C4-2B (cell line): ENCODE data around the gene PLBD2.

Experiments used
- H3K27ac ChIP-seq: fragments of 450-650 bp; 2 replicates; pipeline ENCODE4 v1.5.1; 2017
- CTCF ChIP-seq: fragments of 450-650 bp; conservative IDR thresholded peaks from 2 replicates; pipeline ENCODE4 v1.5.1; 2017; ENCODE audit warnings: mild to moderate bottlenecking
- ZFX ChIP-seq: fragments of 450-650 bp; IDR thresholded peaks from 2 replicates; pipeline ENCODE4 v1.6.1; 2017

Gene PLBD2

GRCh38 chr12:113436586-113436985 lies 78.2 kb downstream of the PLBD2 start:
- no peak overlapping the region for H3K27ac ChIP-seq
- TF ChIP-seq ZFX (no peak), CTCF (no peak)

GRCh38 chr12:113436993-113437728 lies 78.8 kb downstream of the PLBD2 start:
- TF ChIP-seq ZFX (no peak), CTCF (no peak)
- H3K27ac ChIP-seq: no peak overlapping the region

GRCh38 chr12:113437729-113438100 lies 79.3 kb downstream of the PLBD2 start:
- TF ChIP-seq ZFX (no peak), CTCF (no peak)

GRCh38 chr12:113438523-113439300 lies 80.3 kb downstream of the PLBD2 start:
- no peak for TF ChIP-seq CTCF
- TF ChIP-seq ZFX: no peak
- H3K27ac ChIP-seq: no peak overlapping the region

More at GRCh38 chr12:113437729-113438100, 79.3 kb downstream of the PLBD2 start:
- H3K27ac ChIP-seq: no peak overlapping the region

GRCh38 chr12:113439301-113439597 lies 80.9 kb downstream of the PLBD2 start:
- no peak overlapping the region for H3K27ac ChIP-seq
- TF ChIP-seq ZFX (no peak), CTCF (no peak)

- TF ChIP-seq ZFX: no peak
- TF ChIP-seq CTCF: peak; percentile 76
- no peak overlapping the region for H3K27ac ChIP-seq
Observed at GRCh38 chr12:113439606-113440030, 81.2 kb downstream of the PLBD2 start.

GRCh38 chr12:113440336-113440735 lies 81.9 kb downstream of the PLBD2 start:
- H3K27ac ChIP-seq: no peak overlapping the region
- no peak for TF ChIP-seq CTCF
- TF ChIP-seq ZFX: no peak
